ENCODE data around the gene PIEZO2. TPM values are rescaled to one million over a fixed set of nuclear protein-coding genes. Genes with fewer than 3 reads are reported as not detected.

Gene PIEZO2
- total RNA-seq, 1 donor from 2014 or later = 51.0 TPM

DNA sequence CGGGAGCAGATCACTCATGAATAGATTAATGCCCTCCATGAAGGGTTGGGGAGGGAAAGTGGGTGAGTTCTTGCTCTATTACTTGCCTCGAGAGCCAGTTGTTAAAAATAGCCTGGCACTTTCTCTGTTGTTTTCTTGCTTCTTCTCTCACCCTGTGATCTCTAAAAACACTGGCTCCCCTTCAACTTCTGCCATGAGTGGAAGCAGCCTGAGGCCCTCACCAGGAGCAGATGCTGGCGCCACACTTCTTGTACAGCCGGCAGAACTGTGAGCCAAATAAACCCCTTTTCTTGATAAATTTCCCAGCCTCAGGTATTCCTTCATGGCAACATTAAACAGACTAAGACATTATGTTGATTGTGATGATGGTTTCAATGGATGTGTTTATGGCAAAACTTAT is 307.0 kb downstream of the PIEZO2 start:
- no peak for DNase-seq

DNA sequence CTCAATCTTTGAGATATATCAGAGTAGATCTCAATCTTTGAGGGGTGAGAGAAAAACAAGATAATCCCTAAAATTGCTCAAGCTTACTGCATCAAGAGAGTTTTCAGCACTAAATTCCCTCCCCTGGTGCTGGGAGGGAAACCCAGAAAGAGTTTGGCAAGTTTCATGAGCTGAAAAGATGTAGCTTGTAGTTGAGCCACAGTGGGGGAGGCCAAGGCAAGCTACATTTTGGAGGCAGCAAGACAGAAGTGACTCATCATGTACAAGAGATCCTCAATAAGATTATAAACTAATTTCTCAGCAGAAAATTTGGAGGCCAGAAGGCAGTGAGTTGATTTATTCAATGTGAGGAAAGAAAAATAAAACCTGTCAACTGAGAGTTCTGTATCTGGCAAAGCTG is 308.2 kb downstream of the PIEZO2 start:
- peak; percentile 61 for DNase-seq

- peak; percentile 25 for DNase-seq
Observed at GRCh38 chr18:10840743-10841142, 308.6 kb downstream of the PIEZO2 start.

DNA sequence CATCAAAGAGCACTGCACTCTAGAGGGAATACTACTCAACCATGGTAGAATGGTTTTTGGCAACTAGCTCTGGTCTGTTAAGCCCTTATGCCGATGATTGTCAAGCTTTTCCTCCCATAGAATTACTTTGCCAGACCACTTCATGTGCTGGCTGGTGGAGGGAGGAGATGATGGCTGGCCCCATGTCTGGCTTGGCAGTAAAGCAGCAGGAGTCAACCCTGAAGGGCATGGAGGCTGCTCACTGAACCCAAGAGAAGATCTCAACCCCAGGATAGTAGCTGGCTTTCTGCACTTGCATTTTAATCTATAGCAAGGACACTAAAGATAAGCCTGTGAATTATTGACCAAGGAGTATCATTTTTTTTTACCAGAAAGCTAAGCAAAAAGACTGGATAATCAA is 309.9 kb downstream of the PIEZO2 start:
- no peak for DNase-seq

DNA sequence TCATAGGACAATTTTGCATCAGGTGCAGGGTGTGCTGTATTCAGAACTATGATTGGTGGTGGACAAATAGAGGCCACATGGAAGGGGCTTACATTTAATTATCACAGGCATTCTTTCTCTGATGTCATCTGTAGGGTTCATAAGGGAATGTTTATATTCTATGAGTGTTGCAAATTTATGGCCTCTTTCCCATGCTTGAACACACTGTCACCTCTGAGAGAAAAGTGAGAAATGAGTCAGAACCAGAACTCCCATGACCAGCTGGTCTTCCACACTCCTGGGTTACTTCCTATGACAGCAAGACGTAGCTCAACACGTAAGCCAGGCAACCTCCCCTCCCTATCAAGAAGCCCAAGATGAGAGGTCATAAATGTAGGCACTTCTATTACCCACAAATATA is 310.8 kb downstream of the PIEZO2 start:
- DNase-seq = no peak

DNA sequence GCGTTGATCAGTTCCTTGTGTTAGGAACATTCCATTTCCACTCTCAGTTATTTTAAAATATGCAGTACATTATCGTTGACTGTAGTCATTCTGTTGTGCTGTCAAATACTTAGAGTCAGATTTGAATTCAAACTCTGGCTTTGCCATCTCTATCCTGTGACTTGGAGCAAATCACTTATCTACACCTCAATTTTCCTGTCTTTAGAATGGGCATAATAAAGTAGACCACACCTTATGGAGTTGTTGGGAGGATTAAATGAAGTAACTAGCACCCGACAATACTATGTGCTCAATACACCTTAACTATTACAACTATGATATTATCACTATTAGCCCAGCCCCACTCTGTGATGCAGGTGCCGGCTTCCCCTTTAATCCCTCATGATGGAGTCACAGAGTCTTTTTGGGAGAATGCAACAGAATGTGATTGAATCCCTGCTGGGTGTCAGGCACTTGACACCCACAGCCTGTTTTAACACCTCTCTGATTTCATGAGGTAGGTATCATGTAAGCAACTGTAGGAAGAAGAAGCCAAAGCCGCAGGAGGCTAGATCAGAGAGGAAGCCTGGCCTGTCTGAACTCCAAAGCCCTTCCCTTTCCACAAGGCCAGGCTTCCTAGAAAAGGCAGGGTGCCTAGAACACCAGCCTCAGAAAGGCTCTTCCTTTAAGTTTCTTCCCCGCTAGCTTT is 315.1 kb downstream of the PIEZO2 start:
- DNase-seq = no peak

- no peak for DNase-seq
Observed at GRCh38 chr18:10833656-10834055, 315.7 kb downstream of the PIEZO2 start.

- no peak for DNase-seq
Observed at GRCh38 chr18:10826400-10826799, 323.0 kb downstream of the PIEZO2 start.

- DNase-seq = no peak
Observed at GRCh38 chr18:10822456-10822855, 326.9 kb downstream of the PIEZO2 start.

- DNase-seq = no peak
Observed at GRCh38 chr18:10820681-10821080, 328.7 kb downstream of the PIEZO2 start.

- no peak for DNase-seq
Observed at GRCh38 chr18:10814336-10814735, 335.0 kb downstream of the PIEZO2 start.

DNA sequence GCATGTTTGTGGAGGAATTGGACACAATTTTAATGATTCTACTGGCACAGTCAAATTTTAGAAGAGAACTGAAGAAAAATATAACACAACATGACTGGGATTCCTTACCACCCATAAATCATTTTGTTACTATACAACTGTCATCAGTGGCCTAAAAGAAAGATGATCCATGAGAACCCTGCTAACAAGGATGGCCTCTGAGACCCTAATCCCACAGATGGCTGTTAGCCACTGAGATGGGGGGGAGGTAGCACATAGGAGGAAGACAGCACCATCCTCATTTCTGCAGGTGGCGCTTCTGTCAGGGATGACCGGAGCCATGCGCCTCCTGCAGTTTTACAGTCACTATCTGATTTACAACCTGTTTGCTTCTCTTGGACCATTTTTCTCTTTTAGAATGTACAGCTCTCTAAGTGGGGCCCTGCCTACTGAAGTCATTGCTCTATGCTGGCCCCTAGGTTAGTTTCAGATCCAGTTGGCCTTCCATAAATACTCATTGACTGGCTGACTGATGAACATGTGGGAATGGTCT is 343.7 kb downstream of the PIEZO2 start:
- DNase-seq = no peak

DNA sequence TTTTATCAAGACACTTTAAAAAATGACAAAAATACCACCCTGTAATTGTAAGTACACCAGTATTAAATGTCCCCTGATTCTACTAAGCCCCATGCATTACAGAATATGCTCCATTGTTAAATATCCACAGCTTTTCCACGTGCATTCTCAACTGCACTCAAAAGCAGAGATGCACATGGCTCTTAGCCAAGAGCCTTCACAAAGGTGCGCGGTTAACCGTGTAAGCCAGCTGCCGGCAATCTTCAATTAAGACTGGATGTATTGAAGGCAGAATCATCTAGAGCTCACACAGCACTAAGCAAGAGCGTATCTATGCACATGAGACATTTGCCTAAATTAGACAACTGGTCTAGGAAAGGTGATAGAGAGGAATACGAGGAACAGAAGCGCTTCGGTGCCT is 345.2 kb downstream of the PIEZO2 start:
- DNase-seq = no peak

- no peak for DNase-seq
Observed at GRCh38 chr18:10798727-10799550, 350.4 kb downstream of the PIEZO2 start.

- DNase-seq = no peak
Observed at GRCh38 chr18:10797896-10798295, 351.5 kb downstream of the PIEZO2 start.

DNA sequence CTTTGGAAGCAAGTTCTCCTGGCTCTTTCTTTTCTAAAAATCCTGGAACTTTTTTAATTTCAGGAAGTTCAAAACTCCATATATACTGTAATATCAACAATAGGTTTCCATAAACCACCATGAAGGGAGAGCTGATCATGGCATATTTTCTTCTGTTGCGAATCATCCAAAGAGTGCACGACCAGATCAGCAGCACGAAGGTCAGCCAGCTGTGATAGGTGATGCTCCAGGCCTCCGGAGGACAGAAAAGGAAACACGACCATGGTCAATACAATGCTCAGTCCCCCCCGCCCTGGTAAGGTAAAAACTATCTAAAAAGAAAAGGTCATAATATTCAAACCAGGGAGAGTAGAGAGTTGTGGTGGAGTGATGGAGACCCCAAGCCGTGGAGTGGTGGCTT is 354.6 kb downstream of the PIEZO2 start:
- DNase-seq = no peak

DNA sequence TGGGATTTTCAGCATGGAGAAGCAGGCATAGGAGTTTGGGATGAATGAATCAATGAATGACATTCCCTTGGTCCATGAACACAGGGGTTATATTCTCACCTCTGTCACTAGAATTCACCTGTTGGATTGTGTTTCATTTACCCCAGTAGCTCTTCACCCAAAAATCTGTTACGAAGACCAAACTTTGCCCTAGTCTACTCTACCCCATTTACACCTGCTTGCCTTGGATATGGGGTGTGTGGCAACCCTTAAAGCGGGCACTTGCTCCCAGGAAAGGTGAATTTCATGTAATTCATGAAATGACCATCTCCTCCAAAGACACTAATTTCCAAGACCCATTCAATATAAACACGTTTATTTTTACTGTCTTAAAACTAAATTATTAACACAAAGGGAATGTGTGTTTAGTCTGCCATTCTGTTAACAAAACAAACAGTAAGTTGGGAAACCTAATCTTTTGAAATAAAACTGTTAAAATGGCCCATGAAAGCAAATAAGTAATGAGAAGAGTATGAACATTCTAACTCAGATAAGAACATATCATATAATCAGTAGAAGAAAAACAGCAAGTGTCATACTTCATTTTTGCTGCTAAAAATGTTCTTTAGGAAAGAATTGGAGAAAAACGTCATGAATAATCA is 355.5 kb downstream of the PIEZO2 start:
- no peak for DNase-seq

GRCh38 chr18:10792181-10792580 is 357.2 kb downstream of the PIEZO2 start:
- DNase-seq = no peak

DNA sequence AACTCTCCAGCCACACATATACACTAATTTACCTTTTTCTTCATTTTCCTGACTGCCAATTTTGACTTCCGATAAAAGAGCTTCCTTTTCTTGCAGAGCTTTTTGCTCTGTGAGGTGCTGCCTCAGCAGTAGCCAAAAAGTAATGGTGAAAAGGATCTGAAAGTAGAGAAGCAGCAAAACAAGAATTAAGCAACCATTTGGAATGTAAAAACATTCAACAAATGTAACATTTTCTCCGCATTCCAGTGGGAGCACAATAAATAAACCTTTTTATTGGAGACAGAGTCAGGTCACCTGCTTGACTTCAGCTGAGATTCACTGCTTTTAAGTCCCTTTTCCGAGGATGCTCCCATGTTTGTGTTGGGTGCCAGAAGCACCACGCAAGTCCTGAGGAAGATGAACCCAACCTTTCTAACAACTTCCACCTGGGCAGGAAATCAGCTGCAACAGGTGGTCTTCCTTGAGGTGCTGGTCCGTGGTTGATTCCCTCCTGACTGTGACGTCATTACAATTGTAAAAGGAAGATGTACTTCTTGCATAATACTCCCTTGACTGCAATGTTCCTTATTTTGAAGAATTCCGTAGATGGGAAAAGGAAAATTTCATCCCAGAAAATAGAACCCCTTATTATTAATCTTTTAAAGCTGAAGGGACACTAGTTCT is 358.1 kb downstream of the PIEZO2 start:
- DNase-seq = no peak

DNA sequence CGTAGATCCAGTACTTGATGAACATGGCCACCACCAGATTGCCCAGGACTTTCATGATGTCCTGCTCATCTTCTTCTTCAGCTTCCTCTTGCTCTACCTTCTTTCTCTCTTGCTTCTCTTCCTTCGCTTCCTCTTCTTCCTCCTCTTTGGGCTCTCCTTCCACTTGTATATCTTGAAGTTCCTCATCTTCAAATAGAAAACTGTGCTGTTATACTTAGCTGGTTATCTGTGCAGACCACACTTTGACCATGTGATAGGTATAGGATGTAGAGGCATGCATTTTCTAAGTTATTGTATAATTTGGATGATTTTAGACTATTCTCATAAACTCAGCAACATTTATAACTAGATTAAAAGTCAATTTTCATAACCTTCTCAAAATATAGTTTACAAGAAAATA is 360.2 kb downstream of the PIEZO2 start:
- DNase-seq = no peak

GRCh38 chr18:10787293-10787901 is 362.0 kb downstream of the PIEZO2 start:
- peak; percentile 46 for DNase-seq

- no peak for DNase-seq
Observed at GRCh38 chr18:10785798-10786197, 363.6 kb downstream of the PIEZO2 start.

Measured in skin of body (tissue), 2 donors.